ENCODE data around the gene SLC2A2.

The SLC2A2 gene

GRCh38 chr3:171028025-171028778, 1.7 kb upstream of the SLC2A2 start:
- DNase-seq: no peak

- DNase-seq: no peak
Observed at GRCh38 chr3:171023566-171023965, 3.0 kb downstream of the SLC2A2 start.

- DNase-seq: no peak
Observed at GRCh38 chr3:171021377-171021776, 5.1 kb downstream of the SLC2A2 start.

GRCh38 chr3:171018156-171018935, 8.2 kb downstream of the SLC2A2 start:
- no peak for DNase-seq

GRCh38 chr3:171013822-171014748, 12.4 kb downstream of the SLC2A2 start:
- DNase-seq: no peak

GRCh38 chr3:171011873-171012336, 14.6 kb downstream of the SLC2A2 start:
- no peak for DNase-seq

- DNase-seq: no peak
Observed at GRCh38 chr3:171011109-171011872, 15.2 kb downstream of the SLC2A2 start.

- DNase-seq: no peak
Observed at GRCh38 chr3:171007316-171007715, 19.2 kb downstream of the SLC2A2 start.

- no peak for DNase-seq
Observed at GRCh38 chr3:171005648-171006047, 20.9 kb downstream of the SLC2A2 start.

GRCh38 chr3:171001957-171002694, 24.4 kb downstream of the SLC2A2 start:
- no peak for DNase-seq

GRCh38 chr3:171001250-171001893, 25.1 kb downstream of the SLC2A2 start:
- no peak for DNase-seq

- DNase-seq: no peak
Observed at GRCh38 chr3:171000281-171000680, 26.2 kb downstream of the SLC2A2 start.

- no peak for DNase-seq
Observed at GRCh38 chr3:170999737-171000242, 26.7 kb downstream of the SLC2A2 start.

- DNase-seq: no peak
Observed at GRCh38 chr3:170997961-170998913, 28.3 kb downstream of the SLC2A2 start.

- no peak for DNase-seq
Observed at GRCh38 chr3:170992854-170993253, 33.7 kb downstream of the SLC2A2 start.

GRCh38 chr3:170991664-170992063, 34.9 kb downstream of the SLC2A2 start:
- DNase-seq: no peak

GRCh38 chr3:170989100-170989648, 37.3 kb downstream of the SLC2A2 start:
- DNase-seq: no peak

- DNase-seq: no peak
Observed at GRCh38 chr3:170988378-170988777, 38.1 kb downstream of the SLC2A2 start.

GRCh38 chr3:170985304-170985703, 41.2 kb downstream of the SLC2A2 start:
- DNase-seq: no peak
